SK-N-SH (cell line): ENCODE data around the gene HDGF. TPM values are rescaled to one million over a fixed set of nuclear protein-coding genes. Genes with fewer than 3 reads are reported as not detected.

Experiments
- CTCF ChIA-PET: fragments of 300-600, 350-600 bp; formaldehyde crosslinking; extraction: SDS; loops from one replicate; lab custom pipeline; 2021; lab: Yijun Ruan, JAX
- POLR2A ChIA-PET: fragments of 350-600 bp; sonication (Branson Sonifier 250); formaldehyde crosslinking; extraction: SDS; loops from one replicate; lab custom pipeline; 2020; ENCODE audit warnings: antibody characterized with exemption, inconsistent platforms; lab: Yijun Ruan, JAX
- DNase-seq: peaks from one replicate; pipeline ENCODE4 v3.0.0; 2012
- H2AFZ ChIP-seq: fragments of 200-600 bp; sonication (generic); 2 replicates; pipeline ENCODE4 v1.8.1; 2016; ENCODE audit warnings: antibody characterized with exemption, mild to moderate bottlenecking, low read depth
- H3F3A ChIP-seq: fragments of 200-600 bp; sonication (generic); replicated peaks from 2 replicates; pipeline ENCODE3; 2016; ENCODE audit warnings: antibody characterized with exemption, mild to moderate bottlenecking; ENCODE audit not compliant: insufficient read depth
- H3K27ac ChIP-seq, 2 experiments: fragments of 200-500 bp in 1 of 2; fragments of 200-600 bp in 1 of 2; sonication (Bioruptor generic) in 1 of 2; sonication (generic), shearing (Covaris generic) in 1 of 2; 2 replicates each; pipeline versions ENCODE4 v1.5.1 to v1.6.1; 2014 to 2016; ENCODE audit warnings: low read depth in 2 of 2, inconsistent platforms in 1 of 2, low read length in 1 of 2, mild to moderate bottlenecking in 1 of 2, mixed read lengths in 1 of 2
- H3K27me3 ChIP-seq: fragments of 200-600 bp; sonication (generic), shearing (Covaris generic); 2 replicates; pipeline ENCODE4 v1.6.1; 2016; ENCODE audit warnings: mixed run types; ENCODE audit not compliant: insufficient read depth
- H3K36me3 ChIP-seq, 2 experiments: fragments of 200-500 bp in 1 of 2; fragments of 200-600 bp in 1 of 2; sonication (Bioruptor generic) in 1 of 2; sonication (generic) in 1 of 2; replicated peaks in 1 of 2; 2 replicates each; pipeline versions ENCODE3 to v1.5.1; 2014 to 2016; ENCODE audit warnings: low read length in 1 of 2, mild to moderate bottlenecking in 1 of 2; ENCODE audit not compliant: insufficient read depth in 2 of 2, control insufficient read depth in 1 of 2
- H3K4me1 ChIP-seq, 2 experiments: fragments of 200-500 bp in 1 of 2; fragments of 200-600 bp in 1 of 2; sonication (Bioruptor generic) in 1 of 2; sonication (generic), shearing (Covaris generic) in 1 of 2; 2 replicates each; pipeline versions ENCODE4 v1.5.1 to v1.6.1; 2014 to 2016; ENCODE audit warnings: low read depth in 1 of 2, low read length in 1 of 2, mixed run types in 1 of 2; ENCODE audit not compliant: insufficient read depth in 2 of 2, control insufficient read depth in 1 of 2
- H3K4me2 ChIP-seq: fragments of 200-600 bp; sonication (generic), shearing (Covaris generic); 2 replicates; pipeline ENCODE4 v1.6.1; 2017; ENCODE audit warnings: mixed run types
- H3K4me3 ChIP-seq, 2 experiments: fragments of 200-500 bp in 1 of 2; fragments of 200-600 bp in 1 of 2; sonication (Bioruptor generic) in 1 of 2; sonication (generic), shearing (Covaris generic) in 1 of 2; 2 replicates each; pipeline versions ENCODE4 v1.5.1 to v1.8.1; 2014 to 2016; ENCODE audit warnings: low read depth in 2 of 2, inconsistent platforms in 1 of 2, low read length in 1 of 2, mild to moderate bottlenecking in 1 of 2, mixed read lengths in 1 of 2, moderate library complexity in 1 of 2
- H3K79me2 ChIP-seq: fragments of 200-600 bp; sonication (generic); 2 replicates; pipeline ENCODE4 v1.8.1; 2017; ENCODE audit warnings: mild to moderate bottlenecking; ENCODE audit not compliant: insufficient read depth
- H3K9ac ChIP-seq: fragments of 200-600 bp; sonication (generic); 2 replicates; pipeline ENCODE4 v1.6.1; 2017; ENCODE audit warnings: mixed run types
- H3K9me2 ChIP-seq: fragments of 200-600 bp; sonication (generic); 2 replicates; pipeline ENCODE4 v1.6.1; 2017; ENCODE audit warnings: mixed run types
- H3K9me3 ChIP-seq: fragments of 200-600 bp; sonication (generic); 2 replicates; pipeline ENCODE4 v1.6.1; 2017; ENCODE audit warnings: mixed run types, mild to moderate bottlenecking, moderate library complexity
- H4K20me1 ChIP-seq: fragments of 200-600 bp; sonication (generic); 2 replicates; pipeline ENCODE4 v1.6.1; 2017; ENCODE audit warnings: mild to moderate bottlenecking, mixed run types; ENCODE audit not compliant: insufficient read depth
- ELF1 ChIP-seq: IDR thresholded peaks from 2 replicates; pipeline ENCODE4 v1.4.0; 2012
- EP300 ChIP-seq, 2 experiments: IDR thresholded peaks; 2 replicates each; pipeline versions ENCODE4 v1.4.0 to v1.6.1; 2012; ENCODE audit warnings: borderline replicate concordance in 1 of 2, low read depth in 1 of 2, low read length in 1 of 2
- EZH2phosphoT487 ChIP-seq: fragments of 200-600 bp; sonication (generic); IDR thresholded peaks from 2 replicates; pipeline ENCODE4 v1.6.1; 2017; ENCODE audit warnings: low read depth, mixed run types, mild to moderate bottlenecking, antibody characterized with exemption, moderate library complexity, borderline replicate concordance
- FOSL2 ChIP-seq: IDR thresholded peaks from 2 replicates; pipeline ENCODE4 v1.4.0; 2012; ENCODE audit warnings: low read depth, mild to moderate bottlenecking, moderate library complexity, borderline replicate concordance
- FOXM1 ChIP-seq: IDR thresholded peaks from 2 replicates; pipeline ENCODE4 v1.4.0; 2012; ENCODE audit warnings: low read depth, mild to moderate bottlenecking
- GABPA ChIP-seq: IDR thresholded peaks from 2 replicates; pipeline ENCODE4 v1.4.0; 2012; ENCODE audit warnings: low read depth, mild to moderate bottlenecking
- GATA2 ChIP-seq: sonication (generic); formaldehyde crosslinking; IDR thresholded peaks from 2 replicates; pipeline ENCODE4 v1.5.0; 2020; ENCODE audit warnings: mild to moderate bottlenecking, missing genetic modification reagents
- JUND ChIP-seq: IDR thresholded peaks from 2 replicates; pipeline ENCODE4 v1.4.0; 2012
- MXI1 ChIP-seq: IDR thresholded peaks from 2 replicates; pipeline ENCODE4 v1.6.1; 2012; ENCODE audit warnings: mild to moderate bottlenecking, low read depth, low read length, improper control_type of control experiment
- NFIC ChIP-seq: IDR thresholded peaks from 2 replicates; pipeline ENCODE4 v1.4.0; 2012; ENCODE audit warnings: borderline replicate concordance
- POLR2AphosphoS5 ChIP-seq: IDR thresholded peaks from 2 replicates; pipeline ENCODE4 v1.6.1; 2012; ENCODE audit warnings: low read depth, low read length
- RAD21 ChIP-seq: IDR thresholded peaks from 2 replicates; pipeline ENCODE4 v1.6.1; 2012; ENCODE audit warnings: mild to moderate bottlenecking, low read length
- SMC3 ChIP-seq: IDR thresholded peaks from 2 replicates; pipeline ENCODE4 v1.6.1; 2012; ENCODE audit warnings: low read depth, low read length, improper control_type of control experiment
- TCF12 ChIP-seq: IDR thresholded peaks from 2 replicates; pipeline ENCODE4 v1.4.0; 2012
- TEAD4 ChIP-seq: IDR thresholded peaks from 2 replicates; pipeline ENCODE4 v1.4.0; 2012; ENCODE audit warnings: mild to moderate bottlenecking, borderline replicate concordance; ENCODE audit not compliant: insufficient read depth
- WGBS: methylation state at CpG from one replicate; pipeline ENCODE4 v1.1.6; 2017; ENCODE audit warnings: low lambda C conversion rate; 5-methylcytosine and 5-hydroxymethylcytosine counted together
- polyA plus RNA-seq, 3 experiments: library from polyadenylated mRNA; depleted of rRNA; stranded (reverse); fragments of >200 nt; gene quantifications; 2 replicates each; pipeline ENCODE4 v1.2.3, GENCODE V29; 2012
- TF ChIP-seq, protein P1 (sequence below): IDR thresholded peaks from 2 replicates; pipeline ENCODE4 v1.4.0; 2012; ENCODE audit warnings: low read depth, borderline replicate concordance
- TF ChIP-seq, protein P2 (sequence below): fragments of 150-350 bp; IDR thresholded peaks from 2 replicates; pipeline ENCODE4 v1.6.1; 2016; ENCODE audit warnings: mild to moderate bottlenecking, low read depth, low read length
- TF ChIP-seq, protein P3 (sequence below): IDR thresholded peaks from 2 replicates; pipeline ENCODE4; 2012
- TF ChIP-seq, protein P4 (sequence below): IDR thresholded peaks from 2 replicates; pipeline ENCODE4 v1.4.0; 2012; ENCODE audit warnings: low read depth, borderline replicate concordance

HDGF gene
- polyA plus RNA-seq, 1 of the 3 experiments (the other 2 are of a cell fraction), result 152 TPM

DNA sequence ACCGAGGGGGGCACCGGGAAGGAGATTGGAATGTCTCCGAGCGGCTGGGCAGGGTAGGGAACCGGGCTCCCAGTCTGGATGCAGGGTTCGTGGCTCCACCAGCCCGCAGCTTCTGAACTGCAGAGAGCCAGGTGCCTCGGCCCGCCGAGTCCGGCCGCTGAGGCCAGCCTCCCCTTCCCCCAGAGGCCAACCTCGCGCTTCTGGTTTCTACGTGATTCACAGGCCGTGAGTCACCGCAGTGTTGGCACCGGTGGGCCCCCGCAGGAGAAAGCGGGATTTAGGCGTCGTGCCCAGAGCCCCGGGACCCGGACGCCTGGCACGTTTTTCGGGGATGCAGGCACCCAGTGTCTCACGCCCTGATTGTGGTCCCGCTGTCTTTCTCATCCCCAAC, 46.5 kb downstream of the HDGF start (continued):
- TF ChIP-seq ELF1 (no peak), SMC3 (no peak), EP300 (IDR thresholded peaks at IDR 0.05; ENCODE audit: borderline replicate concordance in 1 of 2, low read depth in 1 of 2, low read length in 1 of 2) (peak in 1 of 2 experiments; percentile 65; a peak in 1 of 4 replicates), NFIC (peak; percentile 96), TCF12 (peak; percentile 78), TEAD4 (peak; percentile 56), EZH2phosphoT487 (no peak), JUND (peak; percentile 84)
- TF ChIP-seq, protein P1, sequence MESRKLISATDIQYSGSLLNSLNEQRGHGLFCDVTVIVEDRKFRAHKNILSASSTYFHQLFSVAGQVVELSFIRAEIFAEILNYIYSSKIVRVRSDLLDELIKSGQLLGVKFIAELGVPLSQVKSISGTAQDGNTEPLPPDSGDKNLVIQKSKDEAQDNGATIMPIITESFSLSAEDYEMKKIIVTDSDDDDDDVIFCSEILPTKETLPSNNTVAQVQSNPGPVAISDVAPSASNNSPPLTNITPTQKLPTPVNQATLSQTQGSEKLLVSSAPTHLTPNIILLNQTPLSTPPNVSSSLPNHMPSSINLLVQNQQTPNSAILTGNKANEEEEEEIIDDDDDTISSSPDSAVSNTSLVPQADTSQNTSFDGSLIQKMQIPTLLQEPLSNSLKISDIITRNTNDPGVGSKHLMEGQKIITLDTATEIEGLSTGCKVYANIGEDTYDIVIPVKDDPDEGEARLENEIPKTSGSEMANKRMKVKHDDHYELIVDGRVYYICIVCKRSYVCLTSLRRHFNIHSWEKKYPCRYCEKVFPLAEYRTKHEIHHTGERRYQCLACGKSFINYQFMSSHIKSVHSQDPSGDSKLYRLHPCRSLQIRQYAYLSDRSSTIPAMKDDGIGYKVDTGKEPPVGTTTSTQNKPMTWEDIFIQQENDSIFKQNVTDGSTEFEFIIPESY, result 0 out of 2 replicates have a peak, but pooled peaks have one; percentile 58

DNA sequence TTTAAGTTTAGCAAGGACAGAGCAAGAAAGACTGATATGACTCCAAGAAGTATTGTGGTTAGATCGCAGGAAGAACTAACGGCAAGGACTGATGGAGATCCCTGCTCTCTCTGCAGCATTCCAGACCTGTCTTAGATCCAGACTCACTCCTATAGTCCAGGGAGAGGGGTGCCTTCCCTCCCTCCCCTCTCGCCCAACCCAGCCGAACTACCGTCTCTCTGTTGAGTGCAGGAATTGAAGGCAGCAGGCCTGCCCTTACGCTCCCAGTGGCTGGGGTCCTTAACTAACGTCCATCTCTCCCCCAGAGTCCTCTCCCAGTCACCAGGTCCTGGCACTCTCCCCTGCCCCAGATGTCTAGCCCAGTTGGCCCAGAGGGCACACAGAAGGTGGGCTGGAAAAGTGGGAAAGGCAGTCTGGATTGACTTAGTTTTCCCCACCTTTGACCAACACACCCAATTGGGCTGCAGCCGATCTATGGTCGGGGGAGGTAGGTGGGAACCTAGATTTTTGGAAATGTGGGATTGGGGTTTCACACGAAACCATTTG, 47.2 kb downstream of the HDGF start:
- WGBS, result 74% methylated on average over 10 of the region's 10 CpGs
- peak overlapping the region in 1 of 2 experiments; percentile 98; a peak in 2 of 4 replicates for H3K27ac ChIP-seq
- H3K4me3 ChIP-seq, result peak overlapping the region in 1 of 2 experiments; percentile 54; a peak in 2 of 4 replicates
- peak; percentile 75 for DNase-seq
- no peak overlapping the region for H3K9ac ChIP-seq
- ChIA-PET CTCF (interaction anchor here (1.1 to 45.5 kb wide), 6 partner anchors 9 to 156 kb away, joined by 3 to 2702 read pairs (median 4); partner anchors contain the start of genes CRABP2, ISG20L2, METTL25B and NES), POLR2A (interaction anchor here (1.9 to 5.3 kb wide), 3 partner anchors 13 to 28 kb away, joined by 5 to 57 read pairs (median 6); partner anchors contain the start of gene NES)
- H3K4me1 ChIP-seq, result peaks cover 56 to 80% of the 10 kb centered on the region in 2 experiments
- H3K4me2 ChIP-seq, result peak overlapping the region; percentile 89
- H3K79me2 ChIP-seq, result no peaks in the 10 kb centered on the region
- no peaks in the 10 kb centered on the region for H3K9me3 ChIP-seq
- H3K9me2 ChIP-seq, result no peaks in the 10 kb centered on the region
- peaks cover 25% of the 10 kb centered on the region for H3F3A ChIP-seq
- no peaks in the 10 kb centered on the region for H4K20me1 ChIP-seq
- H3K27me3 ChIP-seq, result no peaks in the 10 kb centered on the region
- H2AFZ ChIP-seq, result no peak overlapping the region
- TF ChIP-seq EP300 (IDR thresholded peaks at IDR 0.05; ENCODE audit: borderline replicate concordance in 1 of 2, low read depth in 1 of 2, low read length in 1 of 2) (peak in 1 of 2 experiments; percentile 71; a peak in 1 of 4 replicates), FOSL2 (no peak), GABPA (no peak), GATA2 (peak; percentile 46), MXI1 (no peak), TEAD4 (no peak), ELF1 (no peak), SMC3 (0 out of 2 replicates have a peak, but pooled peaks have one; percentile 10), FOXM1 (no peak), POLR2AphosphoS5 (no peak), NFIC (no peak), RAD21 (0 out of 2 replicates have a peak, but pooled peaks have one; percentile 13), JUND (no peak)
- TF ChIP-seq, protein P2, sequence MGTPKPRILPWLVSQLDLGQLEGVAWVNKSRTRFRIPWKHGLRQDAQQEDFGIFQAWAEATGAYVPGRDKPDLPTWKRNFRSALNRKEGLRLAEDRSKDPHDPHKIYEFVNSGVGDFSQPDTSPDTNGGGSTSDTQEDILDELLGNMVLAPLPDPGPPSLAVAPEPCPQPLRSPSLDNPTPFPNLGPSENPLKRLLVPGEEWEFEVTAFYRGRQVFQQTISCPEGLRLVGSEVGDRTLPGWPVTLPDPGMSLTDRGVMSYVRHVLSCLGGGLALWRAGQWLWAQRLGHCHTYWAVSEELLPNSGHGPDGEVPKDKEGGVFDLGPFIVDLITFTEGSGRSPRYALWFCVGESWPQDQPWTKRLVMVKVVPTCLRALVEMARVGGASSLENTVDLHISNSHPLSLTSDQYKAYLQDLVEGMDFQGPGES, result no peak
- TF ChIP-seq, protein P3, sequence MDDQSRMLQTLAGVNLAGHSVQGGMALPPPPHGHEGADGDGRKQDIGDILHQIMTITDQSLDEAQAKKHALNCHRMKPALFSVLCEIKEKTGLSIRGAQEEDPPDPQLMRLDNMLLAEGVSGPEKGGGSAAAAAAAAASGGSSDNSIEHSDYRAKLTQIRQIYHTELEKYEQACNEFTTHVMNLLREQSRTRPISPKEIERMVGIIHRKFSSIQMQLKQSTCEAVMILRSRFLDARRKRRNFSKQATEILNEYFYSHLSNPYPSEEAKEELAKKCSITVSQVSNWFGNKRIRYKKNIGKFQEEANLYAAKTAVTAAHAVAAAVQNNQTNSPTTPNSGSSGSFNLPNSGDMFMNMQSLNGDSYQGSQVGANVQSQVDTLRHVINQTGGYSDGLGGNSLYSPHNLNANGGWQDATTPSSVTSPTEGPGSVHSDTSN, result no peak
- TF ChIP-seq, protein P4, sequence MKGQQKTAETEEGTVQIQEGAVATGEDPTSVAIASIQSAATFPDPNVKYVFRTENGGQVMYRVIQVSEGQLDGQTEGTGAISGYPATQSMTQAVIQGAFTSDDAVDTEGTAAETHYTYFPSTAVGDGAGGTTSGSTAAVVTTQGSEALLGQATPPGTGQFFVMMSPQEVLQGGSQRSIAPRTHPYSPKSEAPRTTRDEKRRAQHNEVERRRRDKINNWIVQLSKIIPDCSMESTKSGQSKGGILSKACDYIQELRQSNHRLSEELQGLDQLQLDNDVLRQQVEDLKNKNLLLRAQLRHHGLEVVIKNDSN, result no peak
- peaks cover 0 to 18% of the 10 kb centered on the region in 2 experiments for H3K36me3 ChIP-seq
